ENCODE measurements around the gene NODAL.

The NODAL gene

DNA sequence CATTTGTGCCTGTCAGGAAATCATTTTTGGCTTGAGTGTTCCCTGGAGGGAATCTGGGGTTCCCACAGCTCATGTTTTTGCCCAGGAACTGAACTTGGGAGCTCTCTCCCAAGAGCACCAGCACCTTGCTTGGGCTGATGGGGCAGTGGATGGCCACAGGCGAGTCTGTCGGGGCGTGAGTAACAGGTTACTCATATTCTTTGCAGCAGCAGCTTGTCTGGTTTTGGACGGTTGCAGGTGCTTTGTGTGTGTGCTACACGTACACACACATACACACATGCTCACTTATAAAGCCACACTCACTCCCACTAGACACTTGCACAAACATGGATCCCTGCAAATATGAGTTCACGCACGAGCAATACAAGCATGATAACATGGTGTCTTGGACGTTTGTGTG lies 34.2 kb upstream of the NODAL start:
- DNase-seq (ENCODE audit: low read depth) = no peak
- TF ChIP-seq, protein P1, sequence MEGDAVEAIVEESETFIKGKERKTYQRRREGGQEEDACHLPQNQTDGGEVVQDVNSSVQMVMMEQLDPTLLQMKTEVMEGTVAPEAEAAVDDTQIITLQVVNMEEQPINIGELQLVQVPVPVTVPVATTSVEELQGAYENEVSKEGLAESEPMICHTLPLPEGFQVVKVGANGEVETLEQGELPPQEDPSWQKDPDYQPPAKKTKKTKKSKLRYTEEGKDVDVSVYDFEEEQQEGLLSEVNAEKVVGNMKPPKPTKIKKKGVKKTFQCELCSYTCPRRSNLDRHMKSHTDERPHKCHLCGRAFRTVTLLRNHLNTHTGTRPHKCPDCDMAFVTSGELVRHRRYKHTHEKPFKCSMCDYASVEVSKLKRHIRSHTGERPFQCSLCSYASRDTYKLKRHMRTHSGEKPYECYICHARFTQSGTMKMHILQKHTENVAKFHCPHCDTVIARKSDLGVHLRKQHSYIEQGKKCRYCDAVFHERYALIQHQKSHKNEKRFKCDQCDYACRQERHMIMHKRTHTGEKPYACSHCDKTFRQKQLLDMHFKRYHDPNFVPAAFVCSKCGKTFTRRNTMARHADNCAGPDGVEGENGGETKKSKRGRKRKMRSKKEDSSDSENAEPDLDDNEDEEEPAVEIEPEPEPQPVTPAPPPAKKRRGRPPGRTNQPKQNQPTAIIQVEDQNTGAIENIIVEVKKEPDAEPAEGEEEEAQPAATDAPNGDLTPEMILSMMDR (IDR thresholded peaks at IDR 0.05; ENCODE audit: low read length, missing control alignments) = no peak
- no peak overlapping the region for H3K4me3 ChIP-seq (replicated peaks; ENCODE audit: low read depth, low read length)

DNA sequence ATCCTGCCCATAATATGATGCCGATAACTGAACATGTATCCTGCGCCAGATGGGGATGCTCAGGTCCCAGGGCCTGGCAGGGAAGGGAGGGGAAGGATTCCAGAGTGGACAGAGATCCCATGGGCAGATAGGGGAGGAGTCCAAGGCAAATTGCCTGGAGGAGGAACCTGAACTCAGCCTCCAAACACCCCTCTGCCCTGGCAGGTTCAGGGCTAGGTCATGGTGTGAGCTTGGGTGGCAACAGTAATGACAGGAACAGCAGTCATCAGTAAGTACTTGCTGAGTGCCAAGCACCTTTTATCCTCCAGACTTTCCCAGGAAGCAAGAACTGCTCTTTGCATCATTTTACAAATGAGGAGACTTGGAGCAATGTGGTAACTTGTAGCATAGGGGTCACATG lies 33.3 kb upstream of the NODAL start:
- no peak overlapping the region for H3K4me3 ChIP-seq (replicated peaks; ENCODE audit: low read depth, low read length)
- TF ChIP-seq, protein P1 (IDR thresholded peaks at IDR 0.05; ENCODE audit: low read length, missing control alignments) = no peak
- no peak for DNase-seq (ENCODE audit: low read depth)

DNA sequence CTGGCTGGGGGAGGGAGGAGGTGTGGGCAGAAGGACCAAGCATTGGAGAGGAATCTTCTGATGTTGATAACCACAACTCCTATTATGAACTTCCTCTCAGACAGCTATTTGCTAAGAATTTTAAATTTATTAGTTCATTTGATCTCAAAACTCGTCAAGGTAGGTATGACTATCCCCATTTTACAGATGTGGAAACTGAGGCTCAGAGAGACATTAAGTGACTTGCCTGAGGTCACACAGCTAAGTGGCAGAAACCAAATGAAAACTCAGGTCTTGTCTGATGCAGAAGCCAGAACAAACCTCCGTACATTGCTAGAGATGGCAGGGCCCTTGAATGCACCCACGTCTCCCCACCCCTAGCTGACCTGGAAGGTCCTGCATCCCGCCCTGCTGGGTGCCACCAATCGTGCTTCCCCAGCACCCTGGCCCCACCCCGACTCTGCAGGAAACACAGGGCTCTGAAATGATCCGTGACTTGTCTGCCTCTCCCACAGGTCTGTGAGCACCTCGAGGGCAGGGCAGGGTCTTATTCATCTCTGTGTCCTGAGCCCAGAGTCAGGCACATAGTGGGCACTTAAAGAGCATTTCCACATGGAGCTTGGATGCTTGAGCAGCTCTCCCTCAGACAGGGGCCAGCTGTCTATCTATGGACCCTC lies 31.4 kb upstream of the NODAL start:
- no peak for DNase-seq (ENCODE audit: low read depth)
- no peak overlapping the region for H3K4me3 ChIP-seq (replicated peaks; ENCODE audit: low read depth, low read length)
- TF ChIP-seq, protein P1 (IDR thresholded peaks at IDR 0.05; ENCODE audit: low read length, missing control alignments) = no peak

DNA sequence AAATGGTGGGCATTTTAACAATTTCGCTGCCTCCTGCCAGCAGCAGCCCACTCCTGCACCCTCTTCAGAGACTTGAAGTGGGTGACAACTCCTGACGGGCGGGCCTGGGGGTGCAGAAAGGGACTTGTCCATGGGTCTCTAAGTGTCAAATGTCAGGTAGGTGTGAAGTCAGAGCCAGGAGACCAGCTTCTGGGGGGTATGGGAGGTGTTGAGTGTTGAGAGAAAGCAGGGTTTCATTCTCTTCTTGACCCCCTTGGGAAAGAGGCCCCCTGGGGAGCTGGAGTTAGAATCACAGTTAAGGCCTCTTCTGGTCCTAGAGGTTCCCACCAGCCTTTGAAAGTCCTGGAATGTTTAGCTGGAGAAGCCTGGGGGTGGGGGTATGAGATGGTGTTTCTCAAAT lies 25.5 kb upstream of the NODAL start:
- TF ChIP-seq, protein P1 (IDR thresholded peaks at IDR 0.05; ENCODE audit: low read length, missing control alignments) = no peak
- H3K4me3 ChIP-seq (replicated peaks; ENCODE audit: low read depth, low read length) = no peak overlapping the region
- DNase-seq (ENCODE audit: low read depth) = no peak

DNA sequence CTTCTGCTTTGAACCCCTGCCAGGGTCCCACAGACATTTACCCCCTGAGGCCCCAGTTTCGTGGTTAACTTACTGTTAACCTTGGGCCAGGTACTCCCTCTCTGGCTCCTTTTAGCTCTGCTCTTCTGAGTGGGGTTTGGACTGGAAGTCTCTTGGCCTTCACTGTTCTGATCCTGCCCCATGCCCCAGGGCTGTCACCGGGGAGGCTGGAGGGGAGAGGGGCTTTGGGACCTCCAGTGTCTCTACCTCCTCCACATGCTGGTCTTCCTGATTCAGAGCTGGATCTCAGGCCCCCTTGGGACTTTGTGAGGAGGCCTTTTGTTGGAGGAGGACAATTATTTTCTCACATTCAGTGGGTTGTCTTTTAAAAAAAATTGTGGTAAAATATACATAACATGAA lies 24.4 kb upstream of the NODAL start:
- H3K4me3 ChIP-seq (replicated peaks; ENCODE audit: low read depth, low read length) = no peak overlapping the region
- TF ChIP-seq, protein P1 (IDR thresholded peaks at IDR 0.05; ENCODE audit: low read length, missing control alignments) = no peak
- no peak for DNase-seq (ENCODE audit: low read depth)

DNA sequence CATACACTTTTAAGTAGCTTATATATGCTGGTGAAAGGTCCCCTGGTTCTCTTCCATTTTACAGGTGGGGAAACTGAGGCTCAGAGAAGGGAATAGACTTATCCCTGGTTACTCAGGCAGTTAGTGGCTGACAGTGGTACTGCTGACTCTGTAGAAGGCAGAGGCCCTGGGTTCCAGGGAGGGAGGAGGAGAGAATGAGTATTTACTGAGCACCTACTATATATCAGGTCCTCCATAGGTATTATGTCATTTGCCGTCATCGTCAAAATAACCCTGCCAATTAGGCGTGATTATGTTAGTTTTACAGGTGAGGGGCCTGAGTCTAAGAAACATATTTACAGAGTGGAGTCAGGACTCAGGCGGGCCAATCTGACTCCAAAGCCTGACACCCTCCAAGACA lies 23.8 kb upstream of the NODAL start:
- no peak for DNase-seq (ENCODE audit: low read depth)
- H3K4me3 ChIP-seq (replicated peaks; ENCODE audit: low read depth, low read length) = no peak overlapping the region
- TF ChIP-seq, protein P1 (IDR thresholded peaks at IDR 0.05; ENCODE audit: low read length, missing control alignments) = no peak

DNA sequence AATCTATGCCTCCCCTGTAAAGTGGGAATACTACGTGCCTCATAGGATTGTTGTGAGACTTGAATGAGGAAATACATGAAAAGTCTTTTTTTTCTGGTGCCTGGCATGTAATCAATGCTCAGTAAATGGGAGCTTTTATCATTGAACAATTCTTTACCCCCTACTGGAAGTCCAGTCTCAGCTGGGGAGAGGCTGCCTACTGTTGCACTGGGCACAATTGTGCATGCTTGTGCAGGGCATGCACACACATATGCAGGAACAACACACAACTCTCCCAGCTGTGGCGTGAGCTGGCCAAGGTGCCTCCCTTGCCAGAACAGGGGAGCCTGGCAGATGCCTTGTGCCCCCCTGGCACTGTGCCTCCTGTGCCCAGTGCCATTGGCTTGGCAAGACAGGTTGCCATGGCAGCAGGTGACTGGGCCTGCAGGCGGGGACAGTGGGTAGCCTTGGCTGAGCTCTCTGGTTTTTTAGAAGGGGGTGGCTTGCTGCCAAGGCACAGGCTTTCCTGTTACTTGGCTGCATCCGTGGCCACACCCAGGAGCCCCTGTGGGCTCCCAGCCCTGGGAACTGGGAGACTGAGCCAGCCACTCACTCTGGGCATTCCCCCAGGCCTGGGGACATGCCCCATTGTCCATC lies 21.0 kb upstream of the NODAL start:
- TF ChIP-seq, protein P1 (IDR thresholded peaks at IDR 0.05; ENCODE audit: low read length, missing control alignments) = no peak
- H3K4me3 ChIP-seq (replicated peaks; ENCODE audit: low read depth, low read length) = no peak overlapping the region
- DNase-seq (ENCODE audit: low read depth) = no peak
